ENCODE data around the gene LYL1. TPM values are rescaled to one million over a fixed set of nuclear protein-coding genes. Genes with fewer than 3 reads are reported as not detected.

The LYL1 gene
- total RNA-seq, 1 donor = 2.6 TPM

GRCh38 chr19:13083627-13084026 lies 19.0 kb downstream of the LYL1 start:
- TF ChIP-seq CTCF (IDR thresholded peaks at IDR 0.05; ENCODE audit: insufficient read depth, low read depth, low read length) = no peak
- DNase-seq (ENCODE audit: low read depth) = no peak
- no peak overlapping the region for H3K4me3 ChIP-seq (ENCODE audit: low read depth, low read length)

GRCh38 chr19:13083008-13083404 lies 19.7 kb downstream of the LYL1 start:
- no peak for DNase-seq (ENCODE audit: low read depth)
- H3K4me3 ChIP-seq (ENCODE audit: low read depth, low read length) = no peak overlapping the region
- no peak for TF ChIP-seq CTCF (IDR thresholded peaks at IDR 0.05; ENCODE audit: insufficient read depth, low read depth, low read length)

GRCh38 chr19:13082192-13083007 lies 20.3 kb downstream of the LYL1 start:
- H3K4me3 ChIP-seq (ENCODE audit: low read depth, low read length) = no peak overlapping the region
- TF ChIP-seq CTCF (IDR thresholded peaks at IDR 0.05; ENCODE audit: insufficient read depth, low read depth, low read length) = peak; percentile 51
- peak; percentile 56 for DNase-seq (ENCODE audit: low read depth)

- peak; percentile 71 for DNase-seq (ENCODE audit: low read depth)
- no peak overlapping the region for H3K4me3 ChIP-seq (ENCODE audit: low read depth, low read length)
Observed at GRCh38 chr19:13079542-13079986, 23.1 kb downstream of the LYL1 start.

GRCh38 chr19:13078897-13079541 lies 23.6 kb downstream of the LYL1 start:
- no peak for TF ChIP-seq CTCF (IDR thresholded peaks at IDR 0.05; ENCODE audit: insufficient read depth, low read depth, low read length)
- no peak for DNase-seq (ENCODE audit: low read depth)
- H3K4me3 ChIP-seq (ENCODE audit: low read depth, low read length) = no peak overlapping the region

More at GRCh38 chr19:13079542-13079986, 23.1 kb downstream of the LYL1 start:
- TF ChIP-seq CTCF (IDR thresholded peaks at IDR 0.05; ENCODE audit: insufficient read depth, low read depth, low read length) = no peak

- no peak for DNase-seq (ENCODE audit: low read depth)
- no peak for TF ChIP-seq CTCF (IDR thresholded peaks at IDR 0.05; ENCODE audit: insufficient read depth, low read depth, low read length)
- no peak overlapping the region for H3K4me3 ChIP-seq (ENCODE audit: low read depth, low read length)
Observed at GRCh38 chr19:13078381-13078780, 24.3 kb downstream of the LYL1 start.
